GM12878 (cell line): ENCODE results near the gene SEMA4A. TPM values are rescaled to one million over a fixed set of nuclear protein-coding genes. Genes with fewer than 3 reads are reported as not detected.

Experiments used
- CHD4 ChIP-seq: fragments of 200-600 bp; sonication (generic); IDR thresholded peaks from 2 replicates; pipeline ENCODE4 v1.6.1; 2016; ENCODE audit warnings: mild to moderate bottlenecking
- FOS ChIP-seq: IDR thresholded peaks from 3 replicates; pipeline ENCODE4 v1.6.1; 2011; ENCODE audit warnings: borderline replicate concordance; ENCODE audit not compliant: insufficient read length; ENCODE audit errors: extremely low read depth
- IKZF2 ChIP-seq, 2 experiments: fragments of 450-650 bp; IDR thresholded peaks; 2 replicates each; pipeline ENCODE4 v1.6.1; 2017; ENCODE audit warnings: mild to moderate bottlenecking in 2 of 2, moderate library complexity in 2 of 2
- KDM1A ChIP-seq: fragments of 200-600 bp; sonication (generic); IDR thresholded peaks from 2 replicates; pipeline ENCODE4 v1.6.1; 2016; ENCODE audit warnings: borderline replicate concordance
- LARP7 ChIP-seq: fragments of 450-650 bp; IDR thresholded peaks from 2 replicates; pipeline ENCODE4 v1.6.1; 2017; ENCODE audit warnings: mild to moderate bottlenecking
- NFIC ChIP-seq: IDR thresholded peaks from 2 replicates; pipeline ENCODE4 v1.6.1; 2012; ENCODE audit warnings: low read depth, mild to moderate bottlenecking, inconsistent platforms, low read length, moderate library complexity
- NR2C1 ChIP-seq: fragments of 450-650 bp; IDR thresholded peaks from 2 replicates; pipeline ENCODE4 v1.6.1; 2017; ENCODE audit warnings: antibody characterized with exemption, mild to moderate bottlenecking, moderate library complexity
- NR2C2 ChIP-seq: IDR thresholded peaks from 2 replicates; pipeline ENCODE4 v1.6.1; 2011; ENCODE audit warnings: borderline replicate concordance, low read depth; ENCODE audit not compliant: control insufficient read depth, insufficient read length
- PAX5 ChIP-seq: IDR thresholded peaks from 2 replicates; pipeline ENCODE4 v1.6.1; 2011; ENCODE audit warnings: low read depth, low read length, borderline replicate concordance
- RAD51 ChIP-seq: fragments of 450-650 bp; IDR thresholded peaks from 2 replicates; pipeline ENCODE4 v1.6.1; 2016; ENCODE audit warnings: moderate library complexity, mild to moderate bottlenecking, inconsistent platforms
- polyA plus RNA-seq, 11 experiments: library from polyadenylated mRNA; depleted of rRNA in 4 of 11; unstranded in 6 of 11; stranded (reverse) in 5 of 11; fragments of >200 nt; fragmentation: Nextera tagmentation in 4 of 11; fragmentation: Illumina TruSeq in 1 of 11; extraction: Ambion mirVana in 4 of 11; extraction: Trizol in 1 of 11; gene quantifications; 1 replicate in 1 of 11; 2 replicates in 10 of 11; pipeline versions ENCODE4 v1.2.1 to v1.2.3, GENCODE V29; 2011 to 2016; ENCODE audit warnings: inconsistent platforms in 2 of 11, missing spikeins in 2 of 11, low read depth in 1 of 11
- total RNA-seq, 4 experiments: library from RNA; depleted of rRNA in 3 of 4; stranded (reverse); fragments of >200 nt in 3 of 4; fragmentation: Illumina TruSeq in 1 of 4; extraction: Trizol in 1 of 4; gene quantifications; 2 replicates each; pipeline versions ENCODE4 v1.2.1 to v1.2.3, GENCODE V29; 2013 to 2021
- TF ChIP-seq, protein P1 (sequence below): fragments of 450-650 bp; conservative IDR thresholded peaks from 2 replicates; pipeline ENCODE4 v1.6.1; 2017; ENCODE audit warnings: mild to moderate bottlenecking, moderate library complexity
- TF ChIP-seq, protein P2 (sequence below): fragments of 450-650 bp; IDR thresholded peaks from 2 replicates; pipeline ENCODE4 v1.6.1; 2018; ENCODE audit warnings: mild to moderate bottlenecking, low read depth, moderate library complexity; ENCODE audit not compliant: partially characterized antibody
- TF ChIP-seq, protein P3 (sequence below): fragments of 450-650 bp; formaldehyde crosslinking; IDR thresholded peaks from 2 replicates; pipeline ENCODE4 v1.4.0; 2022; ENCODE audit warnings: mild to moderate bottlenecking, moderate library complexity
- TF ChIP-seq, protein P4 (sequence below): IDR thresholded peaks from 2 replicates; pipeline ENCODE4 v1.6.1; 2012; ENCODE audit warnings: low read depth, low read length, improper control_type of control experiment
- TF ChIP-seq, protein P5 (sequence below): fragments of 450-650 bp; IDR thresholded peaks from 2 replicates; pipeline ENCODE4 v1.6.1; 2017; ENCODE audit warnings: antibody characterized with exemption, mild to moderate bottlenecking, moderate library complexity
- TF ChIP-seq, protein P6 (sequence below): fragments of 450-650 bp; IDR thresholded peaks from 2 replicates; pipeline ENCODE4 v1.6.1; 2017; ENCODE audit warnings: borderline replicate concordance

Gene SEMA4A
- total and polyA plus RNA-seq, 10 of the 15 experiments (the other 5 are each of a cell fraction or from before 2014, with no cell fraction given): 2.6 to 64.2 (median 32.8) TPM

DNA sequence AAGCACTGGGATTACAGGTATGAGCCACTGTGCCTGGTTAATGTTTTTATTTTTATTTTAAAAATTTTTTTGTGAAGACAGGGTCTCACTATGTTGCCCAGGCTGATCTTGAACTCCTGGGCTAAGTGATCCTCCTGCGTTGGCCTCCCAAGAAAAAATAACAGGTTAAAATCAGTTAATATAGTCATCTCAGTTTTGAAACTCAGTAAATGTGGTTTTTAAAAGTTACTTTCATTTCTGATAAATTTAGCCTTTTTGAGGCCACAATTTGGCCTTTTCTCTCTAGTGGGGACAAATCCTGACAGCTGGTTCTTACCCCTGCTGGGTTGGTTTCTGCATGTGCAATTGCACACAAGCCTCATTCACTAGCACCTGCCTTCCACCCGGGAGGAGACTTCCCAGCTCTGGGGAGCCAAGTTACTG, 72.7 kb downstream of the SEMA4A start (continued):
- TF ChIP-seq, protein P1, sequence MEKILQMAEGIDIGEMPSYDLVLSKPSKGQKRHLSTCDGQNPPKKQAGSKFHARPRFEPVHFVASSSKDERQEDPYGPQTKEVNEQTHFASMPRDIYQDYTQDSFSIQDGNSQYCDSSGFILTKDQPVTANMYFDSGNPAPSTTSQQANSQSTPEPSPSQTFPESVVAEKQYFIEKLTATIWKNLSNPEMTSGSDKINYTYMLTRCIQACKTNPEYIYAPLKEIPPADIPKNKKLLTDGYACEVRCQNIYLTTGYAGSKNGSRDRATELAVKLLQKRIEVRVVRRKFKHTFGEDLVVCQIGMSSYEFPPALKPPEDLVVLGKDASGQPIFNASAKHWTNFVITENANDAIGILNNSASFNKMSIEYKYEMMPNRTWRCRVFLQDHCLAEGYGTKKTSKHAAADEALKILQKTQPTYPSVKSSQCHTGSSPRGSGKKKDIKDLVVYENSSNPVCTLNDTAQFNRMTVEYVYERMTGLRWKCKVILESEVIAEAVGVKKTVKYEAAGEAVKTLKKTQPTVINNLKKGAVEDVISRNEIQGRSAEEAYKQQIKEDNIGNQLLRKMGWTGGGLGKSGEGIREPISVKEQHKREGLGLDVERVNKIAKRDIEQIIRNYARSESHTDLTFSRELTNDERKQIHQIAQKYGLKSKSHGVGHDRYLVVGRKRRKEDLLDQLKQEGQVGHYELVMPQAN: peak; percentile 43; the same call in 1 of the 2 replicates
- TF ChIP-seq PAX5 (peak; percentile 74; the same call in 1 of the 2 replicates), NFIC (peak; percentile 97), NR2C1 (no peak), NR2C2 (no peak), RAD51 (peak; percentile 55), KDM1A (peak; percentile 86; the same call in 1 of the 2 replicates), FOS (no peak), IKZF2 (IDR thresholded peaks at IDR 0.05) (peak; percentile 98 to 99), CHD4 (no peak), LARP7 (no peak)
- TF ChIP-seq, protein P2, sequence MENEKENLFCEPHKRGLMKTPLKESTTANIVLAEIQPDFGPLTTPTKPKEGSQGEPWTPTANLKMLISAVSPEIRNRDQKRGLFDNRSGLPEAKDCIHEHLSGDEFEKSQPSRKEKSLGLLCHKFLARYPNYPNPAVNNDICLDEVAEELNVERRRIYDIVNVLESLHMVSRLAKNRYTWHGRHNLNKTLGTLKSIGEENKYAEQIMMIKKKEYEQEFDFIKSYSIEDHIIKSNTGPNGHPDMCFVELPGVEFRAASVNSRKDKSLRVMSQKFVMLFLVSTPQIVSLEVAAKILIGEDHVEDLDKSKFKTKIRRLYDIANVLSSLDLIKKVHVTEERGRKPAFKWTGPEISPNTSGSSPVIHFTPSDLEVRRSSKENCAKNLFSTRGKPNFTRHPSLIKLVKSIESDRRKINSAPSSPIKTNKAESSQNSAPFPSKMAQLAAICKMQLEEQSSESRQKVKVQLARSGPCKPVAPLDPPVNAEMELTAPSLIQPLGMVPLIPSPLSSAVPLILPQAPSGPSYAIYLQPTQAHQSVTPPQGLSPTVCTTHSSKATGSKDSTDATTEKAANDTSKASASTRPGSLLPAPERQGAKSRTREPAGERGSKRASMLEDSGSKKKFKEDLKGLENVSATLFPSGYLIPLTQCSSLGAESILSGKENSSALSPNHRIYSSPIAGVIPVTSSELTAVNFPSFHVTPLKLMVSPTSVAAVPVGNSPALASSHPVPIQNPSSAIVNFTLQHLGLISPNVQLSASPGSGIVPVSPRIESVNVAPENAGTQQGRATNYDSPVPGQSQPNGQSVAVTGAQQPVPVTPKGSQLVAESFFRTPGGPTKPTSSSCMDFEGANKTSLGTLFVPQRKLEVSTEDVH: no peak
- TF ChIP-seq, protein P3, sequence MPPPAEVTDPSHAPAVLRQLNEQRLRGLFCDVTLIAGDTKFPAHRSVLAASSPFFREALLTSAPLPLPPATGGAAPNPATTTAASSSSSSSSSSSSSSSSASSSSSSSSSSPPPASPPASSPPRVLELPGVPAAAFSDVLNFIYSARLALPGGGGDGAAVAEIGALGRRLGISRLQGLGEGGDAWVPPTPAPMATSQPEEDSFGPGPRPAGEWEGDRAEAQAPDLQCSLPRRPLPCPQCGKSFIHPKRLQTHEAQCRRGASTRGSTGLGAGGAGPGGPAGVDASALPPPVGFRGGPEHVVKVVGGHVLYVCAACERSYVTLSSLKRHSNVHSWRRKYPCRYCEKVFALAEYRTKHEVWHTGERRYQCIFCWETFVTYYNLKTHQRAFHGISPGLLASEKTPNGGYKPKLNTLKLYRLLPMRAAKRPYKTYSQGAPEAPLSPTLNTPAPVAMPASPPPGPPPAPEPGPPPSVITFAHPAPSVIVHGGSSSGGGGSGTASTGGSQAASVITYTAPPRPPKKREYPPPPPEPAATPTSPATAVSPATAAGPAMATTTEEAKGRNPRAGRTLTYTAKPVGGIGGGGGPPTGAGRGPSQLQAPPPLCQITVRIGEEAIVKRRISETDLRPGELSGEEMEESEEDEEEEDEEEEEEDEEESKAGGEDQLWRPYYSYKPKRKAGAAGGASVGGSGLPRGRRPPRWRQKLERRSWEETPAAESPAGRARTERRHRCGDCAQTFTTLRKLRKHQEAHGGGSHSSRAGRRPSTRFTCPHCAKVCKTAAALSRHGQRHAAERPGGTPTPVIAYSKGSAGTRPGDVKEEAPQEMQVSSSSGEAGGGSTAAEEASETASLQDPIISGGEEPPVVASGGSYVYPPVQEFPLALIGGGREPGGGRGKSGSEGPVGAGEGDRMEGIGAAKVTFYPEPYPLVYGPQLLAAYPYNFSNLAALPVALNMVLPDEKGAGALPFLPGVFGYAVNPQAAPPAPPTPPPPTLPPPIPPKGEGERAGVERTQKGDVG (CRISPR knock-in tag): no peak
- TF ChIP-seq, protein P4, sequence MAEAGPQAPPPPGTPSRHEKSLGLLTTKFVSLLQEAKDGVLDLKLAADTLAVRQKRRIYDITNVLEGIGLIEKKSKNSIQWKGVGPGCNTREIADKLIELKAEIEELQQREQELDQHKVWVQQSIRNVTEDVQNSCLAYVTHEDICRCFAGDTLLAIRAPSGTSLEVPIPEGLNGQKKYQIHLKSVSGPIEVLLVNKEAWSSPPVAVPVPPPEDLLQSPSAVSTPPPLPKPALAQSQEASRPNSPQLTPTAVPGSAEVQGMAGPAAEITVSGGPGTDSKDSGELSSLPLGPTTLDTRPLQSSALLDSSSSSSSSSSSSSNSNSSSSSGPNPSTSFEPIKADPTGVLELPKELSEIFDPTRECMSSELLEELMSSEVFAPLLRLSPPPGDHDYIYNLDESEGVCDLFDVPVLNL: no peak
- TF ChIP-seq, protein P5, sequence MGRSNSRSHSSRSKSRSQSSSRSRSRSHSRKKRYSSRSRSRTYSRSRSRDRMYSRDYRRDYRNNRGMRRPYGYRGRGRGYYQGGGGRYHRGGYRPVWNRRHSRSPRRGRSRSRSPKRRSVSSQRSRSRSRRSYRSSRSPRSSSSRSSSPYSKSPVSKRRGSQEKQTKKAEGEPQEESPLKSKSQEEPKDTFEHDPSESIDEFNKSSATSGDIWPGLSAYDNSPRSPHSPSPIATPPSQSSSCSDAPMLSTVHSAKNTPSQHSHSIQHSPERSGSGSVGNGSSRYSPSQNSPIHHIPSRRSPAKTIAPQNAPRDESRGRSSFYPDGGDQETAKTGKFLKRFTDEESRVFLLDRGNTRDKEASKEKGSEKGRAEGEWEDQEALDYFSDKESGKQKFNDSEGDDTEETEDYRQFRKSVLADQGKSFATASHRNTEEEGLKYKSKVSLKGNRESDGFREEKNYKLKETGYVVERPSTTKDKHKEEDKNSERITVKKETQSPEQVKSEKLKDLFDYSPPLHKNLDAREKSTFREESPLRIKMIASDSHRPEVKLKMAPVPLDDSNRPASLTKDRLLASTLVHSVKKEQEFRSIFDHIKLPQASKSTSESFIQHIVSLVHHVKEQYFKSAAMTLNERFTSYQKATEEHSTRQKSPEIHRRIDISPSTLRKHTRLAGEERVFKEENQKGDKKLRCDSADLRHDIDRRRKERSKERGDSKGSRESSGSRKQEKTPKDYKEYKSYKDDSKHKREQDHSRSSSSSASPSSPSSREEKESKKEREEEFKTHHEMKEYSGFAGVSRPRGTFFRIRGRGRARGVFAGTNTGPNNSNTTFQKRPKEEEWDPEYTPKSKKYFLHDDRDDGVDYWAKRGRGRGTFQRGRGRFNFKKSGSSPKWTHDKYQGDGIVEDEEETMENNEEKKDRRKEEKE: no peak
- TF ChIP-seq, protein P6, sequence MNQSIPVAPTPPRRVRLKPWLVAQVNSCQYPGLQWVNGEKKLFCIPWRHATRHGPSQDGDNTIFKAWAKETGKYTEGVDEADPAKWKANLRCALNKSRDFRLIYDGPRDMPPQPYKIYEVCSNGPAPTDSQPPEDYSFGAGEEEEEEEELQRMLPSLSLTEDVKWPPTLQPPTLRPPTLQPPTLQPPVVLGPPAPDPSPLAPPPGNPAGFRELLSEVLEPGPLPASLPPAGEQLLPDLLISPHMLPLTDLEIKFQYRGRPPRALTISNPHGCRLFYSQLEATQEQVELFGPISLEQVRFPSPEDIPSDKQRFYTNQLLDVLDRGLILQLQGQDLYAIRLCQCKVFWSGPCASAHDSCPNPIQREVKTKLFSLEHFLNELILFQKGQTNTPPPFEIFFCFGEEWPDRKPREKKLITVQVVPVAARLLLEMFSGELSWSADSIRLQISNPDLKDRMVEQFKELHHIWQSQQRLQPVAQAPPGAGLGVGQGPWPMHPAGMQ: no peak
